ENCODE results near the gene CEACAM5.

- TF ChIP-seq, protein P1, sequence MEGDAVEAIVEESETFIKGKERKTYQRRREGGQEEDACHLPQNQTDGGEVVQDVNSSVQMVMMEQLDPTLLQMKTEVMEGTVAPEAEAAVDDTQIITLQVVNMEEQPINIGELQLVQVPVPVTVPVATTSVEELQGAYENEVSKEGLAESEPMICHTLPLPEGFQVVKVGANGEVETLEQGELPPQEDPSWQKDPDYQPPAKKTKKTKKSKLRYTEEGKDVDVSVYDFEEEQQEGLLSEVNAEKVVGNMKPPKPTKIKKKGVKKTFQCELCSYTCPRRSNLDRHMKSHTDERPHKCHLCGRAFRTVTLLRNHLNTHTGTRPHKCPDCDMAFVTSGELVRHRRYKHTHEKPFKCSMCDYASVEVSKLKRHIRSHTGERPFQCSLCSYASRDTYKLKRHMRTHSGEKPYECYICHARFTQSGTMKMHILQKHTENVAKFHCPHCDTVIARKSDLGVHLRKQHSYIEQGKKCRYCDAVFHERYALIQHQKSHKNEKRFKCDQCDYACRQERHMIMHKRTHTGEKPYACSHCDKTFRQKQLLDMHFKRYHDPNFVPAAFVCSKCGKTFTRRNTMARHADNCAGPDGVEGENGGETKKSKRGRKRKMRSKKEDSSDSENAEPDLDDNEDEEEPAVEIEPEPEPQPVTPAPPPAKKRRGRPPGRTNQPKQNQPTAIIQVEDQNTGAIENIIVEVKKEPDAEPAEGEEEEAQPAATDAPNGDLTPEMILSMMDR (tag by site-specific recombination; IDR thresholded peaks at IDR 0.05): no peak
- no peak for TF ChIP-seq ZSCAN30 (tag by site-specific recombination; IDR thresholded peaks at IDR 0.05)
- no peak for TF ChIP-seq ZNF558 (tag by site-specific recombination; IDR thresholded peaks at IDR 0.05)
- TF ChIP-seq ZNF16 (tag by site-specific recombination; IDR thresholded peaks at IDR 0.05; ENCODE audit: low read depth): no peak
- TF ChIP-seq ZSCAN16 (tag by site-specific recombination; IDR thresholded peaks at IDR 0.05): no peak
- no peak for TF ChIP-seq ZNF707 (tag by site-specific recombination; IDR thresholded peaks at IDR 0.05)
- TF ChIP-seq ZFP3 (tag by site-specific recombination; IDR thresholded peaks at IDR 0.05; ENCODE audit: low read depth): no peak
- no peak for TF ChIP-seq ZNF266 (tag by site-specific recombination; IDR thresholded peaks at IDR 0.05; ENCODE audit: low read depth)
- no peak for TF ChIP-seq REST (tag by site-specific recombination; IDR thresholded peaks at IDR 0.05)
- no peak for TF ChIP-seq ZNF404 (tag by site-specific recombination; IDR thresholded peaks at IDR 0.05)
These were observed 19.7 kb upstream of the CEACAM5 start for GRCh38 chr19:41688687-41689086.

All from HEK293 (cell line).